ENCODE results near the gene ANKRD30A. TPM values are rescaled to one million over a fixed set of nuclear protein-coding genes. Genes with fewer than 3 reads are reported as not detected.
"Not testable (repeated sequence)": the region's sequence is repeated elsewhere in the genome, so short reads cannot be mapped to it uniquely, and the experiment has no call there.

Gene ANKRD30A
- total and polyA plus RNA-seq, 5 donors: 0.02 TPM; not detected in 4

DNA sequence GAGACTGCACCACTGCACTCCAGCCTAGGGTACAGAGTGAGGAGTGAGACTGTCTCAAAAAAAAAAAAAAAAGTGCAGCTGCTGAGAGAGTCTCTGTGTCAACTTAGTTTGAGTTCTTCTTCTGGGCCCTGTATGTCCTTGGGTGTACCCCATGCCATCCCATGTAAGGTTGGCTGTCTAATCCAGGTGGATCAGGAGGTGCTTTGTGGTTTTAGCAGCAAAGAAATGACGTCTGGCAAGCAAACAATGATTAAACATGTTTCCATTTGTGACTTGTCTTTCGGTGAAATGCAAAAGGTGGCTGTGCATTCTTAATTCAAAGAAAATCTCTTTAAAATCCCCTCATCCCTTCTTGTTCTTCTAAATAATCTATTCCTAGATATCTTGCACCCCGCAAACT, 255.9 kb downstream of the ANKRD30A start:
- Histone ChIP-seq H3K27me3 (ENCODE audit: control insufficient read depth, insufficient read depth) (no peaks in the 10 kb centered on the region), H3K4me3 (ENCODE audit: low read length) (no peak overlapping the region), H3K9me3 (ENCODE audit: control insufficient read depth, low read length) (no peaks in the 10 kb centered on the region), H3K27ac (ENCODE audit: low read length) (no peak overlapping the region), H3K4me1 (ENCODE audit: control insufficient read depth, insufficient read depth, low read length) (no peaks in the 10 kb centered on the region)
- 74% methylated on average over 3 of the region's 3 CpGs for WGBS
- intact Hi-C loops (cut with DNase I): no loop called here
- DNase-seq: no peak
- ATAC-seq: no peak

DNA sequence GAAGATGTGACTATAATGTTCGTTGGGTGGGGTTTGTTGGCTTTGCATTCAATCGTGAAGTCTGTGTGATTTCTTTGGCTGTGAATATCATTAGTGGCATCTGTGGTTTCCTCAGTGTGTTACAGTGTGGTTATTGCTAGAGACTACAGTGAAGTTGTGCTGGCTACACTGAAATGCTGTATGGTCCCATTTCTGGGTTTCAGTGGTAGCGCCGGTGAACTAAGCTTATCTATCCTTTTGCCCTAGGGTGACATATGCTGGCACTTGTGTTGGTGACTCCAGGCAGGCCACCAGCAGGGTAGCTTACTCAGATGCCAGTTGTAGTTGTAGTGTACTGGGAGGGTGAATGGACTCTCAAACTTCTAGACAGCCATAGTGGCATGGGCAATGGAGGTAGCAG, 259.5 kb downstream of the ANKRD30A start:
- no peak overlapping the region for H3K27ac ChIP-seq (ENCODE audit: low read length)
- H3K27me3 ChIP-seq (ENCODE audit: control insufficient read depth, insufficient read depth): no peaks in the 10 kb centered on the region
- intact Hi-C loops (cut with DNase I): no loop called here
- DNase-seq (no peak), ATAC-seq (no peak)
- H3K9me3 ChIP-seq (ENCODE audit: control insufficient read depth, low read length): no peaks in the 10 kb centered on the region
- 79% methylated on average over 4 of the region's 4 CpGs for WGBS
- no peak overlapping the region for H3K4me3 ChIP-seq (ENCODE audit: low read length)
- H3K4me1 ChIP-seq (ENCODE audit: control insufficient read depth, insufficient read depth, low read length): no peaks in the 10 kb centered on the region

DNA sequence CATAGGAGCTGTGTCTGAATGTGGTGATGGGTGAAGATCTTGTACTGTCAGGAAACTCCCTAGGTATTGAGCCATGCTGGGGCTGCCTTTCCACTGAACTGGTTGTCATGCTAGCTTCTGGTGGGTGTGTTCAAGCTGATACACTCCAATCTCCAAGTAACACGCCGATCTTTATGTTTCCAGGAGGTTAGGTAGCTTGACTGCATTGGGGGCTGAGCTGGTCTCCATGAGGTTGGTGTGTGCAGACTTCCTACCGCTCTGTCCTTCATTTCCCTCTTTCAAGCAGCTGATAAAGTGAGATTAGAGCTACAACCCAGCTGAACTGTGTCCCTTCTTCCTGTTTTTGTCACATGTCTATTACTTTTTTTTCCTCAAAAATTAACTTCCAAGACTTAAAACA, 265.5 kb downstream of the ANKRD30A start:
- Histone ChIP-seq H3K9me3 (ENCODE audit: control insufficient read depth, low read length) (peaks cover 2% of the 10 kb centered on the region), H3K4me3 (ENCODE audit: low read length) (no peak overlapping the region), H3K4me1 (ENCODE audit: control insufficient read depth, insufficient read depth, low read length) (no peaks in the 10 kb centered on the region), H3K27me3 (ENCODE audit: control insufficient read depth, insufficient read depth) (no peaks in the 10 kb centered on the region), H3K27ac (ENCODE audit: low read length) (no peak overlapping the region)
- no peak for ATAC-seq
- intact Hi-C loops (cut with DNase I): no loop called here
- WGBS: 69% methylated on average over 3 of the region's 3 CpGs
- DNase-seq: no peak

DNA sequence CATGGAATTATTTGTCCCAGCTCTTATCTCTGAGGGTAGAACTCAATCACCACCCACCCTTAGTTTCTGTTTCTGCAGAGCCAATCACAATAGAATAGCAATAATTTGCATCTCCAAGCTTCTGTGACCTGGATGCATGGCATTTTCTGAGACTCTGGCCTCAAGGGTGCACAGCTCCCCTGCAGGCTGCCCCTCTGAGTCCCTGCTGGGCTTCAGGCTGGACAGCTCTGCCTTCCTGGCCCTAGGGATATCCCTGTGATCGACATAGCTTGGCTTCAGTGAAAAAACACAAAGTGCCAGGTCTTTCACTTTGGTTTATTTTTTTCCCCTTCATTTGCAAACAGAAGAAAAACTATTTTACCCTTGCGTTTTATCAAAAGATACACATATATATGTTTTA, 275.4 kb downstream of the ANKRD30A start:
- intact Hi-C loops (cut with DNase I): not testable (repeated sequence)

DNA sequence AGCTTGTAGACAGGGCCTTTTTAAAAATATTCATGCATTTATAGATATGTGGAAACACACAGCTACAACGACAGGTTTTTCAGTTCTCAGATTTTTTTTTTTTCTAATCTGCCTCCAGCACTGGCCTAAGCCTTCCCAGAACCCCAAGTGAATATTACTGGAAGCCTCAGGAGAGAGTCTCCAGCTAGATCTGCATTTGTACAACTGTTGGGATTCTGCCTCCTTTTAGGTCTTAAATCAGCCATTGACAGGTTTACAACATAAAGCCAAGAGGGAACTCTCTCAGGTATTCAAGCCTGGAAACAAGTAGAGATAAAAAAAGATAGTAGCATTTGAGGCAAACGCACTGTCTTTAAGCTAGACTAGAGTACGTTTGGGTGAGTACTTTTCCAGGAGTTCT, 275.8 kb downstream of the ANKRD30A start:
- intact Hi-C loops (cut with DNase I): no loop called here
- no peak overlapping the region for H3K4me3 ChIP-seq (ENCODE audit: low read length)
- H3K4me1 ChIP-seq (ENCODE audit: control insufficient read depth, insufficient read depth, low read length): no peaks in the 10 kb centered on the region
- ATAC-seq (no peak), DNase-seq (no peak)
- no peaks in the 10 kb centered on the region for H3K27me3 ChIP-seq (ENCODE audit: control insufficient read depth, insufficient read depth)
- H3K9me3 ChIP-seq (ENCODE audit: control insufficient read depth, low read length): no peaks in the 10 kb centered on the region
- WGBS: 57% methylated on average over 3 of the region's 3 CpGs
- no peak overlapping the region for H3K27ac ChIP-seq (ENCODE audit: low read length)

More for the DNA sequence above, 275.4 kb downstream of the ANKRD30A start:
- H3K4me1 ChIP-seq (ENCODE audit: control insufficient read depth, insufficient read depth, low read length); DNase-seq; H3K4me3 ChIP-seq (ENCODE audit: low read length); ATAC-seq; H3K9me3 ChIP-seq (ENCODE audit: control insufficient read depth, low read length); H3K27me3 ChIP-seq (ENCODE audit: control insufficient read depth, insufficient read depth); H3K27ac ChIP-seq (ENCODE audit: low read length): not testable (repeated sequence)
- WGBS: 61% methylated on average over 2 of the region's 2 CpGs

DNA sequence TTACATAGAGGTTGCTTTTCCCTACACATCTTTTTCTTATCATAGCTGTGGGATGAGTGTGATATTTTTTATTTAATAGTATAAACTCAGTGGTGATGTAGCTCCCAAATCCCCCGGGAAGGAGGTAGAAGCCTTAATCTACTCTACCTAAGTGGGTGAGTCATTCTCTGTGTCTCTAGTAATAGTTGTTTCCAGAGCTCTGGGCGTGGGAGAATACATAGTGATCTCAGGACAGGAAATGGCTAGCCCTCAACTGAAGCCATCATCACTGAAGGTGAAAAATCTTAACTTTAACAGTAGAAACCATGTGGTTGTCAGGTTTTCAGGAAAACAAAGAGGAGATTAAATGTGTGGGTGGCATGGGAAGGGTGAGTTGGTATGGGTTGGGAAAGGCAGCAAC, 278.4 kb downstream of the ANKRD30A start:
- WGBS: 58% methylated on average over 2 of the region's 2 CpGs
- no peak overlapping the region for H3K4me3 ChIP-seq (ENCODE audit: low read length)
- no peaks in the 10 kb centered on the region for H3K27me3 ChIP-seq (ENCODE audit: control insufficient read depth, insufficient read depth)
- no peaks in the 10 kb centered on the region for H3K4me1 ChIP-seq (ENCODE audit: control insufficient read depth, insufficient read depth, low read length)
- DNase-seq: no peak
- H3K27ac ChIP-seq (ENCODE audit: low read length): no peak overlapping the region
- no peak for ATAC-seq
- no peaks in the 10 kb centered on the region for H3K9me3 ChIP-seq (ENCODE audit: control insufficient read depth, low read length)
- intact Hi-C loops (cut with DNase I): no loop called here
